ENCODE measurements around the gene SOCS7. TPM values are rescaled to one million over a fixed set of nuclear protein-coding genes. Genes with fewer than 3 reads are reported as not detected.

The SOCS7 gene
- total and polyA plus RNA-seq, 2 of the 4 experiments (the other 2 are of a cell fraction): 6.5 to 6.8 TPM

GRCh38 chr17:38325221-38325851 is 26.3 kb upstream of the SOCS7 start (continued):
- no peak for TF ChIP-seq RCOR1 (IDR thresholded peaks at IDR 0.05; ENCODE audit: insufficient replicate concordance, low read length)

GRCh38 chr17:38326996-38327792 is 24.4 kb upstream of the SOCS7 start:
- Histone ChIP-seq H3K27ac (ENCODE audit: insufficient read depth, low read length) (no peak overlapping the region), H3K9me1 (ENCODE audit: insufficient read depth, low read length) (0 out of 2 replicates have a peak, but pooled peaks cover 5% of the 10 kb centered on the region), H3K27me3 (ENCODE audit: control insufficient read depth, insufficient read depth, low read length) (peaks cover 33% of the 10 kb centered on the region), H3K23ac (ENCODE audit: low read depth, low read length) (no peak overlapping the region), H3K14ac (replicated peaks; ENCODE audit: low read depth, low read length) (no peak overlapping the region), H2AK9ac (replicated peaks; ENCODE audit: low read depth, low read length, poor library complexity) (no peak overlapping the region), H2AK5ac (ENCODE audit: low read depth, low read length) (no peak overlapping the region), H2BK15ac (ENCODE audit: low read depth, low read length) (no peak overlapping the region), H4K91ac (ENCODE audit: insufficient read depth, low read depth, low read length) (no peak overlapping the region), H3K18ac (ENCODE audit: low read depth, low read length) (no peak overlapping the region), H4K5ac (ENCODE audit: low read depth, low read length) (no peak overlapping the region), H3K4me3 (ENCODE audit: insufficient read depth, low read depth, low read length) (no peak overlapping the region), H4K8ac (ENCODE audit: low read depth in 2 of 2, low read length in 2 of 2) (no peak overlapping the region), H3K4me2 (ENCODE audit: low read depth, low read length) (no peak overlapping the region), H3K4me1 (ENCODE audit: control insufficient read depth, insufficient read depth, low read length) (peaks cover 12% of the 10 kb centered on the region), H2AFZ (replicated peaks; ENCODE audit: low read length, poor library complexity) (no peak overlapping the region), H3K56ac (ENCODE audit: extremely low read depth, insufficient read depth, low read length) (no peak overlapping the region), H2BK20ac (ENCODE audit: low read depth, low read length) (no peak overlapping the region), H3K9me3 (ENCODE audit: control insufficient read depth, insufficient read depth, low read length) (no peaks in the 10 kb centered on the region), H4K20me1 (ENCODE audit: insufficient read depth, low read length) (no peaks in the 10 kb centered on the region; the same call in 1 of the 2 replicates), H2BK120ac (ENCODE audit: low read depth, low read length) (no peak overlapping the region), H3K36me3 (ENCODE audit: control insufficient read depth, insufficient read depth, low read length) (peaks cover 5% of the 10 kb centered on the region; the same call in 1 of the 2 replicates), H2BK5ac (ENCODE audit: low read depth, low read length, poor library complexity, severe bottlenecking) (no peak overlapping the region), H3K9ac (ENCODE audit: low read depth, low read length) (no peak overlapping the region), H3K79me1 (ENCODE audit: low read depth in 1 of 2, low read length in 2 of 2) (no peaks in the 10 kb centered on the region; a peak in 1 of 4 replicates), H3K4ac (ENCODE audit: low read depth, low read length) (no peak overlapping the region)
- DNase-seq (no peak), ATAC-seq (ENCODE audit: low read depth) (no peak)
- no TSS peak for BruUV-seq (replicated peaks)
- WGBS, 2 experiments (ENCODE audit: extremely low coverage in 2 of 2, insufficient read length in 1 of 2): 91% methylated on average over 4 of the region's 8 CpGs; no CpG with 5 or more reads in 1 of the 2 experiments
- intact Hi-C loops (cut with micrococcal nuclease) (no loop called here), in situ Hi-C loops (cut with MboI; ENCODE audit: low sequenced_read_pairs) (no loop called here), dilution Hi-C loops (cut with HindIII; ENCODE audit: low sequenced_read_pairs, unreplicated experiment) (no loop called here)
- CTCF ChIA-PET: interaction anchor here (1.2 kb wide), 1 partner anchor 22 kb away, joined by 3 read pairs; no protein-coding TSS in a partner anchor
- POLR2A ChIA-PET (ENCODE audit: unreplicated experiment): no interaction called here
- TF ChIP-seq MAFK (IDR thresholded peaks at IDR 0.05; ENCODE audit: low read depth, low read length): no peak
- TF ChIP-seq NFE2L2 (IDR thresholded peaks at IDR 0.05; ENCODE audit: low read depth, low read length): no peak
- no peak for TF ChIP-seq CHD1 (IDR thresholded peaks at IDR 0.05; ENCODE audit: low read depth, low read length)
- no peak for TF ChIP-seq CTCF (conservative IDR thresholded peaks at IDR 0.05; ENCODE audit: low read depth, low read length)
- TF ChIP-seq USF2 (IDR thresholded peaks at IDR 0.05; ENCODE audit: low read depth, low read length): no peak
- no peak for TF ChIP-seq BHLHE40 (IDR thresholded peaks at IDR 0.05; ENCODE audit: low read depth, low read length)
- no peak for TF ChIP-seq RCOR1 (IDR thresholded peaks at IDR 0.05; ENCODE audit: insufficient replicate concordance, low read length)
- no peak for TF ChIP-seq MXI1 (IDR thresholded peaks at IDR 0.05; ENCODE audit: borderline replicate concordance, low read depth, low read length)
- TF ChIP-seq RFX5 (IDR thresholded peaks at IDR 0.05; ENCODE audit: low read depth, low read length): no peak
- TF ChIP-seq POLR2A (IDR thresholded peaks at IDR 0.05; ENCODE audit: low read depth, low read length): no peak
- no peak for TF ChIP-seq RAD21 (IDR thresholded peaks at IDR 0.05; ENCODE audit: low read length)
- TF ChIP-seq SMC3 (IDR thresholded peaks at IDR 0.05; ENCODE audit: low read depth, low read length): no peak
- no peak for TF ChIP-seq MAZ (IDR thresholded peaks at IDR 0.05; ENCODE audit: borderline replicate concordance, low read depth, low read length)
